HG03565 (cell line): Measurements from ENCODE around the gene PREX1.

Experiments used
- ATAC-seq: cut with Tn5 transposase; IDR thresholded peaks from one replicate; pipeline ENCODE4 v1.9.1; 2021; ENCODE audit warnings: mild to moderate bottlenecking, moderate library complexity; ENCODE audit not compliant: unreplicated experiment

PREX1 gene

GRCh38 chr20:48721324-48722001, 106.3 kb downstream of the PREX1 start:
- ATAC-seq, result no peak

GRCh38 chr20:48720256-48720985, 107.4 kb downstream of the PREX1 start:
- no peak for ATAC-seq

GRCh38 chr20:48719598-48720255, 108.1 kb downstream of the PREX1 start:
- ATAC-seq, result no peak

- no peak for ATAC-seq
These were observed 108.8 kb downstream of the PREX1 start for GRCh38 chr20:48718786-48719578.

GRCh38 chr20:48717680-48718223, 110.0 kb downstream of the PREX1 start:
- no peak for ATAC-seq

- ATAC-seq, result no peak
These were observed 110.6 kb downstream of the PREX1 start for GRCh38 chr20:48717095-48717672.

GRCh38 chr20:48716541-48716940, 111.3 kb downstream of the PREX1 start:
- ATAC-seq, result no peak

- no peak for ATAC-seq
These were observed 111.7 kb downstream of the PREX1 start for GRCh38 chr20:48716086-48716485.

GRCh38 chr20:48714764-48715163, 113.0 kb downstream of the PREX1 start:
- ATAC-seq, result no peak

- no peak for ATAC-seq
These were observed 115.9 kb downstream of the PREX1 start for GRCh38 chr20:48711696-48712464.

GRCh38 chr20:48711044-48711428, 116.8 kb downstream of the PREX1 start:
- no peak for ATAC-seq

GRCh38 chr20:48710341-48711043, 117.3 kb downstream of the PREX1 start:
- no peak for ATAC-seq

GRCh38 chr20:48709744-48710143, 118.1 kb downstream of the PREX1 start:
- no peak for ATAC-seq

GRCh38 chr20:48709058-48709691, 118.6 kb downstream of the PREX1 start:
- ATAC-seq, result no peak

- ATAC-seq, result no peak
These were observed 119.2 kb downstream of the PREX1 start for GRCh38 chr20:48708630-48709029.

GRCh38 chr20:48708116-48708515, 119.7 kb downstream of the PREX1 start:
- no peak for ATAC-seq

- no peak for ATAC-seq
These were observed 121.0 kb downstream of the PREX1 start for GRCh38 chr20:48706710-48707365.

- no peak for ATAC-seq
These were observed 121.6 kb downstream of the PREX1 start for GRCh38 chr20:48706116-48706656.
